Measurements from ENCODE around the gene CKS1B.
"Not testable (repeated sequence)": the region's sequence is repeated elsewhere in the genome, so short reads cannot be mapped to it uniquely, and the experiment has no call there.

The CKS1B gene

DNA sequence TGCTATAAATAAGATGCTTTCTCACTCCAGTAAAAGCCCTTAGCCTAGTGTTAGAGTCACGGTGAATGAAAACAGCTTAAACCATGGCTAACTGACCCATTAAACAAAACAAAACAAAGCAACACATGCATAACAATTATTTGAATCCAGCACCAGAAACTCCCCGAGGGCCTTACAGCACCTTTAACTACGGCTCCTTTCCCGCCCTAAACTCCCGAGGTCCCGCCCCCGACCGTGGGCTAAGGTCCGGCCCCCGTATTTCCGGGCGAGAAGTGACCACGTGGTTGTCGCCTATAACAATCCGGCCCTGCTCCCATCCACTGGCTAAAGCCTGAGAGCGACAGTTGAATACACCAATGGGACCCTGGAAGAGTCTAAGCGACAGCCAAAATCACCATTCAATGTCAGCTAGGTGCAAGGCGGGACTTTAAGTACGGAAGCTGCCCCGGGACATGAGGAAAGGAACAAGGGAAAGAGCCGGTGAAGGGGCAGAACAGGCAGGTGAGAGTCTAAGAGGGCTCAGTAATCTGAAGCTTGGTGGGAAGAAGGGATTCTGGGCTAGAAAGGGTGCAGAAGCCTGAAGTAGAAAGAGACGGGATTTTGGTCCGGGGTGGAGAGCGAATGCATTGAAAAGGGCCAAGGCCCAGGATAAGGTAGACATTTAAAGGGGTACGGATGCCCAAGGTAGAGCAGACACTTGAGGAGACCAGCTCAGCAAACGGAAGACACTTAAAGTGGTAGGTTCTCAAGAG, 8.6 kb downstream of the CKS1B start, which contains the start of gene FLAD1:
Gene FLAD1 (plus strand): TSS at position 448 of the 752 bp plus-strand sequence. CDS start 351 bp downstream, outside the sequence.
- Histone ChIP-seq H3K18ac (ENCODE audit: low read length) (peak within 1 kb of the TSS; percentile 77), H3K4me1 (ENCODE audit: control insufficient read depth, low read depth, low read length) (no peaks in the 10 kb centered on the region), H4K8ac (ENCODE audit: low read depth, low read length) (no peak within 1 kb of the TSS), H2BK15ac (replicated peaks; ENCODE audit: low read depth) (no peak within 1 kb of the TSS), H3K79me2 (ENCODE audit: control insufficient read depth, insufficient read depth, low read length) (peaks cover 25% of the 10 kb centered on the region), H3K9ac (ENCODE audit: low read length) (peak within 1 kb of the TSS; percentile 81), H4K5ac (ENCODE audit: low read length) (no peak within 1 kb of the TSS), H3K4me3 (ENCODE audit: low read length) (peak within 1 kb of the TSS; percentile 67), H3K23ac (ENCODE audit: low read length) (no peak within 1 kb of the TSS), H2BK5ac (ENCODE audit: low read length) (peak within 1 kb of the TSS; percentile 66), H3K4me2 (ENCODE audit: low read length) (peak within 1 kb of the TSS; percentile 83), H2BK120ac (ENCODE audit: low read depth, low read length) (no peak within 1 kb of the TSS), H3K27me3 (ENCODE audit: insufficient read depth, low read length, poor library complexity) (no peaks in the 10 kb centered on the region), H3K4ac (ENCODE audit: low read depth, low read length) (peak within 1 kb of the TSS; percentile 74), H3K27ac (ENCODE audit: low read depth, low read length) (peak within 1 kb of the TSS; percentile 19), H3K36me3 (ENCODE audit: control insufficient read depth, insufficient read depth, low read length) (peaks cover 8% of the 10 kb centered on the region), H3K79me1 (ENCODE audit: low read length) (peaks cover 7% of the 10 kb centered on the region), H3K56ac (ENCODE audit: low read length) (peak within 1 kb of the TSS; percentile 93), H2AK5ac (ENCODE audit: low read length) (peak within 1 kb of the TSS; percentile 12)
- WGBS (ENCODE audit: extremely low coverage, insufficient coverage, low lambda C conversion rate) = no CpG with 5 or more reads among the region's 26 CpGs
- DNase-seq = peak; percentile 100

DNA sequence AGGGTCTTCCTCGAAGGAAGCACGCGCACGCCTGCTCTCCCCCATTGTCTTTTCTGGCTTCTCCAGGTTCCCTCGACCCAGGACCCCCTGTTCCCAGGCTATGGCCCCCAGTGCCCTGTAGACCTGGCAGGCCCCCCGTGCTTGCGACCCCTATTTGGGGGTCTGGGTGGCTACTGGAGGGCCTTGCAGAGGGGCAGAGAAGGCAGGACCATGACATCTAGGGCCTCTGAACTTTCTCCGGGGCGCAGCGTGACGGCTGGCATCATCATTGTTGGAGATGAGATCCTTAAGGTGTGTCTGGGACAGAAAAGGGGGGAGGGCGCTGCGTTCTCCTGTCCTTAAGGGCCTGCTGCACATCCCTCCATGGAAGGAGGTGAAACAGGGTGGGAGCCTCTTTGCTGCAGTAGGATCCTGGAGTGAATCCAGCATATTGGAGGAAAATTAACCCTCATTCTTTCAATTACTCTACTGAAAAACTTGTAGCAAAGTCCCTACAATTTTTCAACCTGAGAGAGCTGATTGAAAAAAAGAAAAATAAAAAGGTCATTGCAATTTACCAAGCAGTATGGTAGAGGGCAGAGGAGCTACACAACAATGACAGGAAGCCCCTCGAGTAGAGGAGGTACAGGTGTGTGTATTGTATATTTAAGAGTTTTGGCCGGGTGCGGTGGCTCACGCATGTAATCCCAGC, 9.4 kb downstream of the CKS1B start:
- H2BK15ac ChIP-seq (replicated peaks; ENCODE audit: low read depth) = no peak overlapping the region
- H3K27me3 ChIP-seq (ENCODE audit: insufficient read depth, low read length, poor library complexity) = no peaks in the 10 kb centered on the region
- H3K79me1 ChIP-seq (ENCODE audit: low read length) = peaks cover 13% of the 10 kb centered on the region
- no peaks in the 10 kb centered on the region for H3K4me1 ChIP-seq (ENCODE audit: control insufficient read depth, low read depth, low read length)
- H3K27ac ChIP-seq (ENCODE audit: low read depth, low read length) = no peak overlapping the region
- peak overlapping the region; percentile 74 for H3K4ac ChIP-seq (ENCODE audit: low read depth, low read length)
- peak overlapping the region; percentile 12 for H2AK5ac ChIP-seq (ENCODE audit: low read length)
- peaks cover 12% of the 10 kb centered on the region for H3K36me3 ChIP-seq (ENCODE audit: control insufficient read depth, insufficient read depth, low read length)
- H4K5ac ChIP-seq (ENCODE audit: low read length) = no peak overlapping the region
- H3K9ac ChIP-seq (ENCODE audit: low read length) = peak overlapping the region; percentile 81
- no peak overlapping the region for H3K18ac ChIP-seq (ENCODE audit: low read length)
- peak overlapping the region; percentile 67 for H3K4me3 ChIP-seq (ENCODE audit: low read length)
- no CpG with 5 or more reads among the region's 17 CpGs for WGBS (ENCODE audit: extremely low coverage, insufficient coverage, low lambda C conversion rate)
- H3K23ac ChIP-seq (ENCODE audit: low read length) = no peak overlapping the region
- H2BK5ac ChIP-seq (ENCODE audit: low read length) = no peak overlapping the region
- H3K4me2 ChIP-seq (ENCODE audit: low read length) = peak overlapping the region; percentile 83
- peaks cover 22% of the 10 kb centered on the region for H3K79me2 ChIP-seq (ENCODE audit: control insufficient read depth, insufficient read depth, low read length)
- no peak for DNase-seq
- no peak overlapping the region for H4K8ac ChIP-seq (ENCODE audit: low read depth, low read length)
- H3K56ac ChIP-seq (ENCODE audit: low read length) = peak overlapping the region; percentile 81
- H2BK120ac ChIP-seq (ENCODE audit: low read depth, low read length) = no peak overlapping the region

DNA sequence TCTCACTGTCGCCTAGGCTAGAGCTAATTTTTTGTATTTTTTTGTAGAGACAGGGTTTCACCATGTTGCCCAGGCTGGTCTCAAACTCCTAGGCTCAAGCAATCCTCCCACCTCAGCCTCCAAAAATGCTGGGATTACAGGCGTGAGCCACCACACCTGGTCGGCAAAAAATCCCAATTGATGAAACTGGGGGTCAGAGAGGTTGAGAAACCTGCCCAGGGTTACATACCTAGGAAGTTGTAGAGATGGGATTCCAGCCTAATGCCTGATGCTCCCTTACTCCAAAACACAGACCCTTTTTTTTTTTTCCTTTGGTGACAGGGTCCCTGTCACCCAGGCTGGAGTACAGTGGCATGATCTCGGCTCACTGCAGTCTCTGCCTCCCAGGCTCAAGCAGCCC, 12.3 kb downstream of the CKS1B start:
- H3K4ac ChIP-seq (ENCODE audit: low read depth, low read length); H3K23ac ChIP-seq (ENCODE audit: low read length); H3K4me3 ChIP-seq (ENCODE audit: low read length); H3K56ac ChIP-seq (ENCODE audit: low read length); H4K5ac ChIP-seq (ENCODE audit: low read length); H3K27me3 ChIP-seq (ENCODE audit: insufficient read depth, low read length, poor library complexity); H4K8ac ChIP-seq (ENCODE audit: low read depth, low read length); H3K4me1 ChIP-seq (ENCODE audit: control insufficient read depth, low read depth, low read length); H3K9ac ChIP-seq (ENCODE audit: low read length); H2BK120ac ChIP-seq (ENCODE audit: low read depth, low read length); H3K27ac ChIP-seq (ENCODE audit: low read depth, low read length); H3K18ac ChIP-seq (ENCODE audit: low read length); H3K4me2 ChIP-seq (ENCODE audit: low read length); H2AK5ac ChIP-seq (ENCODE audit: low read length); H2BK15ac ChIP-seq (replicated peaks; ENCODE audit: low read depth); H2BK5ac ChIP-seq (ENCODE audit: low read length); DNase-seq: not testable (repeated sequence)
- peaks cover 21% of the 10 kb centered on the region for H3K79me1 ChIP-seq (ENCODE audit: low read length)
- WGBS (ENCODE audit: extremely low coverage, insufficient coverage, low lambda C conversion rate) = no CpG with 5 or more reads among the region's 4 CpGs
- peaks cover 20% of the 10 kb centered on the region for H3K36me3 ChIP-seq (ENCODE audit: control insufficient read depth, insufficient read depth, low read length)
- H3K79me2 ChIP-seq (ENCODE audit: control insufficient read depth, insufficient read depth, low read length) = peaks cover 19% of the 10 kb centered on the region

DNA sequence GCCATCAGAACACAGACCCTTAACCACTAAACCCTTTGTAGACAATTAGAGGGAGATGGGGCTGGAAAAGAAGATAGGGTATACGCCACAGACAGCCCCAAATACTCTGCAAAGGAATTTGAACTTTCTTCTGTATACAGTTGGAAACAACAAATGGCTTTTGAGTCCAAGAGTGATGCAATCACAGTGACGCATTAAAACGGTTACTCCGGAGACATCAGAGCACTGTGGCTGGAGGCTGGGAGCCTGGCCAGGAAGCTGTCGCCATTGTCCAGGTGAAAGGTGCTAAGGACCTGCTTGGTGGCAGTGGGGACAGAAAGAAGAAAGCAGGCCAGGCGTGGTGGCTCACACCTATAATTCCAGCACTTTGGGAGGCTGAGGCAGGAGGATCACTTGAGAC, 12.8 kb downstream of the CKS1B start:
- Histone ChIP-seq H3K27ac (ENCODE audit: low read depth, low read length) (no peak overlapping the region), H3K56ac (ENCODE audit: low read length) (no peak overlapping the region), H3K9ac (ENCODE audit: low read length) (no peak overlapping the region), H3K4me2 (ENCODE audit: low read length) (no peak overlapping the region), H4K8ac (ENCODE audit: low read depth, low read length) (no peak overlapping the region), H3K18ac (ENCODE audit: low read length) (no peak overlapping the region), H3K4me1 (ENCODE audit: control insufficient read depth, low read depth, low read length) (no peaks in the 10 kb centered on the region), H2BK5ac (ENCODE audit: low read length) (no peak overlapping the region), H3K27me3 (ENCODE audit: insufficient read depth, low read length, poor library complexity) (no peaks in the 10 kb centered on the region), H2BK120ac (ENCODE audit: low read depth, low read length) (no peak overlapping the region), H3K23ac (ENCODE audit: low read length) (no peak overlapping the region), H3K4me3 (ENCODE audit: low read length) (no peak overlapping the region), H3K79me1 (ENCODE audit: low read length) (peaks cover 21% of the 10 kb centered on the region), H3K4ac (ENCODE audit: low read depth, low read length) (no peak overlapping the region), H2AK5ac (ENCODE audit: low read length) (no peak overlapping the region), H3K79me2 (ENCODE audit: control insufficient read depth, insufficient read depth, low read length) (peaks cover 19% of the 10 kb centered on the region), H3K36me3 (ENCODE audit: control insufficient read depth, insufficient read depth, low read length) (peaks cover 20% of the 10 kb centered on the region), H2BK15ac (replicated peaks; ENCODE audit: low read depth) (no peak overlapping the region), H4K5ac (ENCODE audit: low read length) (no peak overlapping the region)
- no peak for DNase-seq
- WGBS (ENCODE audit: extremely low coverage, insufficient coverage, low lambda C conversion rate) = no CpG with 5 or more reads among the region's 6 CpGs

DNA sequence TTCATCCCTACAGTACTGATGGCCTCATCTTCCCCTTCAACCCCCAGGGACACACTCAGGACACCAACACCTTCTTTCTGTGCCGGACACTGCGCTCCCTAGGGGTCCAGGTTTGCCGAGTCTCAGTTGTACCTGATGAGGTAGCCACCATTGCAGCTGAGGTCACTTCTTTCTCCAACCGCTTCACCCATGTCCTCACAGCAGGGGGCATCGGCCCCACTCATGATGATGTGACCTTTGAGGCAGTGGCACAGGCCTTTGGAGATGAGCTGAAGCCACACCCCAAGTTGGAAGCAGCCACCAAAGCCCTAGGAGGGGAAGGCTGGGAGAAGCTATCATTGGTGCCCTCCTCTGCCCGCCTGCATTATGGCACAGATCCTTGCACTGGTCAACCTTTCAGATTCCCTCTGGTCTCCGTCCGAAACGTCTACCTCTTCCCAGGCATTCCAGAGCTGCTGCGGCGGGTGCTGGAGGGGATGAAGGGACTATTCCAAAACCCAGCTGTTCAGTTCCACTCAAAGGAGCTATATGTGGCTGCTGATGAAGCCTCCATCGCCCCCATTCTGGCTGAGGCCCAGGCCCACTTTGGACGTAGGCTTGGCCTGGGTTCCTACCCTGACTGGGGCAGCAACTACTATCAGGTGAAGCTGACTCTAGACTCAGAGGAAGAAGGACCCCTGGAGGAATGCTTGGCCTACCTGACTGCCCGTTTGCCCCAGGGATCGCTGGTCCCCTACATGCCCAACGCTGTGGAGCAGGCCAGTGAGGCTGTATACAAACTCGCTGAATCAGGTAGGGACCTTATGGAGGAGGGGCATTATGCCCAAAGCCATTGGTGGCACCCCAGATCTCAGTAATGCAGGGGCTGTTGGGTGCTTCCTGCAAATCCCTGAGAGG, 13.8 kb downstream of the CKS1B start:
- Histone ChIP-seq H4K5ac (ENCODE audit: low read length) (no peak overlapping the region), H3K27ac (ENCODE audit: low read depth, low read length) (no peak overlapping the region), H3K4me3 (ENCODE audit: low read length) (no peak overlapping the region), H3K79me1 (ENCODE audit: low read length) (peaks cover 21% of the 10 kb centered on the region), H3K23ac (ENCODE audit: low read length) (no peak overlapping the region), H2BK120ac (ENCODE audit: low read depth, low read length) (no peak overlapping the region), H3K9ac (ENCODE audit: low read length) (no peak overlapping the region), H3K79me2 (ENCODE audit: control insufficient read depth, insufficient read depth, low read length) (peaks cover 19% of the 10 kb centered on the region), H2AK5ac (ENCODE audit: low read length) (no peak overlapping the region), H3K27me3 (ENCODE audit: insufficient read depth, low read length, poor library complexity) (no peaks in the 10 kb centered on the region), H2BK5ac (ENCODE audit: low read length) (no peak overlapping the region), H3K36me3 (ENCODE audit: control insufficient read depth, insufficient read depth, low read length) (peaks cover 20% of the 10 kb centered on the region), H3K4me2 (ENCODE audit: low read length) (no peak overlapping the region), H2BK15ac (replicated peaks; ENCODE audit: low read depth) (no peak overlapping the region), H3K4me1 (ENCODE audit: control insufficient read depth, low read depth, low read length) (no peaks in the 10 kb centered on the region), H4K8ac (ENCODE audit: low read depth, low read length) (no peak overlapping the region), H3K18ac (ENCODE audit: low read length) (no peak overlapping the region), H3K4ac (ENCODE audit: low read depth, low read length) (no peak overlapping the region), H3K56ac (ENCODE audit: low read length) (no peak overlapping the region)
- WGBS (ENCODE audit: extremely low coverage, insufficient coverage, low lambda C conversion rate) = no CpG with 5 or more reads among the region's 17 CpGs
- DNase-seq = no peak
